ENCODE measurements around the gene OXTR. TPM values are rescaled to one million over a fixed set of nuclear protein-coding genes. Genes with fewer than 3 reads are reported as not detected.

The OXTR gene
- total and polyA plus RNA-seq, 2 of the 4 experiments (the other 2 are of a cell fraction) = 42.8 to 56.1 TPM

DNA sequence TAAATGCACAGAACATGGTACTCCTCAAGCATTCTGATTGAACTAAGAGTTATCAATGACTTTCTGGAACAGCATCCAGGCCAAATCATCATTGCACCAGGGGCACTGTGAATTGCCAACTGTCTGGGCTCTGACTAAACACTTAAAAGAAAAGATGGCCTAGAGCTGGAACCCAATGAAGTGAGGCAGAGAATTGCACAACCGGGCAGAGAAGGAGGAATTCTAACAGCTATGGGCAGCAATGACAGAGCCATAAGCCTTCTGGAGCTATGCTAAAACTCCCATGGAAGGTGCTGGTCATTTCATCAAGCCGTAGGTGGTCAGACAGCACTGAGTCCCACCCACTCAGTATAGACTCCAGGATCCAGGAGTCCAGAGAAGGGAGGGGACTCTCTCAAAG, 48.1 kb upstream of the OXTR start:
- no peak overlapping the region for H2AFZ ChIP-seq (replicated peaks; ENCODE audit: low read length, poor library complexity)
- TF ChIP-seq RCOR1 (IDR thresholded peaks at IDR 0.05; ENCODE audit: insufficient replicate concordance, low read length) = no peak
- no peak for TF ChIP-seq NFE2L2 (IDR thresholded peaks at IDR 0.05; ENCODE audit: low read depth, low read length)
- peak; percentile 35; the same call in 1 of the 2 replicates for TF ChIP-seq CEBPB (IDR thresholded peaks at IDR 0.05; ENCODE audit: low read depth, low read length)
- in situ Hi-C loops (cut with MboI; ENCODE audit: low sequenced_read_pairs) = no loop called here
- no peak overlapping the region for H2AK5ac ChIP-seq (ENCODE audit: low read depth, low read length)
- H3K23ac ChIP-seq (ENCODE audit: low read depth, low read length) = no peak overlapping the region
- no peak overlapping the region for H2BK20ac ChIP-seq (ENCODE audit: low read depth, low read length)
- CTCF ChIA-PET = no interaction called here
- H3K4me3 ChIP-seq (ENCODE audit: insufficient read depth, low read depth, low read length) = no peak overlapping the region
- H3K56ac ChIP-seq (ENCODE audit: extremely low read depth, insufficient read depth, low read length) = no peak overlapping the region
- no peaks in the 10 kb centered on the region for H3K79me1 ChIP-seq (ENCODE audit: low read depth in 1 of 2, low read length in 2 of 2)
- H3K18ac ChIP-seq (ENCODE audit: low read depth, low read length) = no peak overlapping the region
- H4K5ac ChIP-seq (ENCODE audit: low read depth, low read length) = no peak overlapping the region
- no peaks in the 10 kb centered on the region for H3K27me3 ChIP-seq (ENCODE audit: control insufficient read depth, insufficient read depth, low read length)
- H3K36me3 ChIP-seq (ENCODE audit: control insufficient read depth, insufficient read depth, low read length) = no peaks in the 10 kb centered on the region
- H3K4me2 ChIP-seq (ENCODE audit: low read depth, low read length) = no peak overlapping the region
- POLR2A ChIA-PET (ENCODE audit: unreplicated experiment) = no interaction called here
- no peak overlapping the region for H2AK9ac ChIP-seq (replicated peaks; ENCODE audit: low read depth, low read length, poor library complexity)
- H2BK120ac ChIP-seq (ENCODE audit: low read depth, low read length) = no peak overlapping the region
- no peak overlapping the region for H3K14ac ChIP-seq (replicated peaks; ENCODE audit: low read depth, low read length)
- no peaks in the 10 kb centered on the region for H4K20me1 ChIP-seq (ENCODE audit: insufficient read depth, low read length)
- BruUV-seq (replicated peaks) = no TSS peak
- no peak for DNase-seq
- H3K4ac ChIP-seq (ENCODE audit: low read depth, low read length) = no peak overlapping the region
- no peak overlapping the region for H2BK5ac ChIP-seq (ENCODE audit: low read depth, low read length, poor library complexity, severe bottlenecking)
- intact Hi-C loops (cut with micrococcal nuclease) = no loop called here
- no peak overlapping the region for H4K91ac ChIP-seq (ENCODE audit: insufficient read depth, low read depth, low read length)
- peaks cover 20% of the 10 kb centered on the region for H3K9me3 ChIP-seq (ENCODE audit: control insufficient read depth, insufficient read depth, low read length)
- H2BK15ac ChIP-seq (ENCODE audit: low read depth, low read length) = no peak overlapping the region
- no peak overlapping the region for H3K27ac ChIP-seq (ENCODE audit: insufficient read depth, low read length)
- no peak for ATAC-seq (ENCODE audit: low read depth)
- no peaks in the 10 kb centered on the region for H3K9me1 ChIP-seq (ENCODE audit: insufficient read depth, low read length)
- H3K9ac ChIP-seq (ENCODE audit: low read depth, low read length) = no peak overlapping the region
- WGBS, 2 experiments (ENCODE audit: extremely low coverage in 2 of 2, insufficient read length in 1 of 2) = no CpG with 5 or more reads among the region's 2 CpGs
- no peak overlapping the region for H4K8ac ChIP-seq (ENCODE audit: low read depth in 2 of 2, low read length in 2 of 2)
- H3K4me1 ChIP-seq (ENCODE audit: control insufficient read depth, insufficient read depth, low read length) = peaks cover 2% of the 10 kb centered on the region; the same call in 1 of the 2 replicates
- dilution Hi-C loops (cut with HindIII; ENCODE audit: low sequenced_read_pairs, unreplicated experiment) = no loop called here

All from IMR-90 (cell line).